CD4-positive, alpha-beta T cell (primary cell): ENCODE data around the gene WIPF1. TPM values are rescaled to one million over a fixed set of nuclear protein-coding genes. Genes with fewer than 3 reads are reported as not detected.

Experiments used
- ATAC-seq: fragments of 200-7000 bp; cut with Tn5 transposase; one replicate; pipeline ENCODE4 v1.10.0; 2022; ENCODE audit warnings: mild to moderate bottlenecking; ENCODE audit not compliant: poor library complexity
- CTCF ChIA-PET: fragments of 350-600 bp; sonication (Branson Sonifier 250); formaldehyde crosslinking; loops from one replicate; lab custom pipeline; 2021; ENCODE audit warnings: antibody characterized with exemption, inconsistent platforms; lab: Charles Lee
- POLR2A ChIA-PET: fragments of 350-600 bp; sonication (Branson Sonifier 250); formaldehyde crosslinking; loops from one replicate; lab custom pipeline; 2021; ENCODE audit warnings: antibody characterized with exemption, inconsistent platforms; lab: Charles Lee
- DNase-seq, 14 experiments: peaks; one replicate each; pipeline ENCODE4 v3.0.0-alpha.2; 2013 to 2020; ENCODE audit warnings: mixed read lengths in 2 of 14
- H3K27ac ChIP-seq, 2 donors: one replicate each; pipeline versions ENCODE4 v1.5.1 to v1.7.0; 2013; ENCODE audit warnings: low read length in 2 of 2, low read depth in 1 of 2, mild to moderate bottlenecking in 1 of 2
- H3K27me3 ChIP-seq, 2 experiments: 1 replicate in 1 of 2; 2 replicates in 1 of 2; pipeline versions ENCODE4 v1.6.1 to v1.7.0; 2013; ENCODE audit warnings: low read length in 2 of 2, control low read depth in 1 of 2, mild to moderate bottlenecking in 1 of 2, moderate library complexity in 1 of 2; ENCODE audit not compliant: insufficient read depth in 2 of 2, control insufficient read depth in 1 of 2
- H3K36me3 ChIP-seq: one replicate; pipeline ENCODE4 v1.6.1; 2013; ENCODE audit warnings: low read length, control low read depth; ENCODE audit not compliant: insufficient read depth
- H3K4me1 ChIP-seq: one replicate; pipeline ENCODE4 v1.6.1; 2013; ENCODE audit warnings: low read length, control low read depth; ENCODE audit not compliant: insufficient read depth
- H3K4me3 ChIP-seq: one replicate; pipeline ENCODE4 v1.5.1; 2013; ENCODE audit warnings: mild to moderate bottlenecking, low read length, moderate library complexity
- H3K9me3 ChIP-seq, 2 experiments: 1 replicate in 1 of 2; 2 replicates in 1 of 2; pipeline versions ENCODE4 v1.6.1 to v1.7.0; 2013; ENCODE audit warnings: low read length in 2 of 2, mild to moderate bottlenecking in 2 of 2, control low read depth in 1 of 2, moderate library complexity in 1 of 2; ENCODE audit not compliant: control insufficient read depth in 1 of 2, insufficient read depth in 1 of 2
- H3K27ac Mint-ChIP-seq: one replicate; pipeline ENCODE4 v1.8.0; 2020; ENCODE audit warnings: mixed read lengths
- H3K27me3 Mint-ChIP-seq: one replicate; pipeline ENCODE4 v1.8.0; 2021; ENCODE audit warnings: mixed read lengths
- H3K36me3 Mint-ChIP-seq: one replicate; pipeline ENCODE4 v1.8.0; 2021; ENCODE audit warnings: low read depth, mixed read lengths
- H3K4me1 Mint-ChIP-seq: one replicate; pipeline ENCODE4 v1.8.0; 2021; ENCODE audit warnings: low read depth, mixed read lengths
- H3K4me3 Mint-ChIP-seq: one replicate; pipeline ENCODE4 v1.8.0; 2020; ENCODE audit warnings: mild to moderate bottlenecking, mixed read lengths
- H3K9me3 Mint-ChIP-seq: one replicate; pipeline ENCODE4 v1.8.0; 2020; ENCODE audit warnings: mixed read lengths
- CTCF ChIP-seq: fragments of 200-600 bp; IDR thresholded peaks from one replicate; pipeline ENCODE4 v1.8.0; 2022; ENCODE audit warnings: antibody characterized with exemption, mild to moderate bottlenecking
- intact Hi-C, 2 experiments: fragments of 100-400 bp; cut with DNase I in 1 of 2; cut with micrococcal nuclease in 1 of 2; formaldehyde crosslinking; loops; one replicate each; pipeline versions ENCODE4 v1.15.1 to v1.9.0; 2023 to 2025; cut with DNase I, micrococcal nuclease
- total RNA-seq, 174 experiments: library from RNA in 2 of 174; stranded (reverse) in 2 of 174; gene quantifications; one replicate each; pipeline ENCODE4 v1.2.3 and lab custom pipeline; 2021 to 2026

WIPF1 gene
- total RNA-seq, 2 experiments from 2014 or later = 237 to 264 TPM

- H3K36me3 Mint-ChIP-seq = peaks cover 17% of the 10 kb centered on the region
- TF ChIP-seq CTCF = peak; percentile 84
- ChIA-PET CTCF (interaction anchor here (0.5 to 15.8 kb wide), 19 partner anchors 9 to 140 kb away, joined by 3 to 243 read pairs (median 4); no protein-coding TSS in a partner anchor), POLR2A (interaction anchor here (0.6 to 3.3 kb wide), 14 partner anchors 9 to 140 kb away, joined by 3 to 30 read pairs (median 3); no protein-coding TSS in a partner anchor)
- peak overlapping the region; percentile 28 for H3K4me3 Mint-ChIP-seq
- Histone ChIP-seq H3K9me3 (no peaks in the 10 kb centered on the region), H3K4me1 (peaks cover 69% of the 10 kb centered on the region), H3K27me3 (no peaks in the 10 kb centered on the region), H3K36me3 (peaks cover 15% of the 10 kb centered on the region), H3K27ac (no peak overlapping the region), H3K4me3 (no peak overlapping the region)
- H3K9me3 Mint-ChIP-seq = no peaks in the 10 kb centered on the region
- ATAC-seq (peak; percentile 66), DNase-seq (peak in 12 of 14 experiments; percentile 19 to 85 (median 50))
- H3K4me1 Mint-ChIP-seq = peaks cover 85% of the 10 kb centered on the region
- no peaks in the 10 kb centered on the region for H3K27me3 Mint-ChIP-seq
- H3K27ac Mint-ChIP-seq = peak overlapping the region; percentile 95
- intact Hi-C loops = loop anchor here (1.0 to 10.0 kb wide), 5 partner anchors 10 to 138 kb away; no protein-coding TSS in a partner anchor
Measured at GRCh38 chr2:174603280-174603679, 5.7 kb upstream of the WIPF1 start.

DNA sequence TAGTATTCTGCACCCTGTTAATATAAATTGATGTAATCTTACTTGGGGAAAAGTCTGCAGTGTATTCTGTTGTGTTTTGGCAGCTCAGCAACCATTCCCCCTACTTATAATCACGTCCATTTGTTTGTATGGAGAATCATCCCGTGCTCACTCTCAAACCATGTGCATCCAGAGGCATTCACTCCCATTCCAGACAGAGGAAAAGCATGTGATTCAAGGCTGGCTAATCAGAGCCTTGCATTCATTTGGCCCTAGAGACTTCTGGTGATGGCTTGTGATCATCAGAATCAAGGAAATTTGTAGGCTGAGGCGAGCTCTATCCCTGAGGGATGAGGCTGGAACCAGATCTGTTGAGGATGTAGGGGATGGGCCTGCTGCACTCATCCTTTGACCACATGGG is 5.1 kb upstream of the WIPF1 start:
- Histone ChIP-seq H3K27ac (no peak overlapping the region), H3K36me3 (peaks cover 15% of the 10 kb centered on the region), H3K27me3 (no peaks in the 10 kb centered on the region), H3K4me3 (no peak overlapping the region), H3K9me3 (no peaks in the 10 kb centered on the region), H3K4me1 (peaks cover 68% of the 10 kb centered on the region)
- ATAC-seq (no peak), DNase-seq (no peak)
- H3K27me3 Mint-ChIP-seq = no peaks in the 10 kb centered on the region
- peak overlapping the region; percentile 95 for H3K27ac Mint-ChIP-seq
- CTCF ChIA-PET = interaction anchor here (0.5 to 15.8 kb wide), 20 partner anchors 8 to 140 kb away, joined by 3 to 243 read pairs (median 4); no protein-coding TSS in a partner anchor
- intact Hi-C loops = loop anchor here (1.0 to 10.0 kb wide), 5 partner anchors 9 to 138 kb away; no protein-coding TSS in a partner anchor
- POLR2A ChIA-PET = interaction anchor here (0.6 to 3.3 kb wide), 14 partner anchors 9 to 140 kb away, joined by 3 to 30 read pairs (median 3); no protein-coding TSS in a partner anchor
- no peaks in the 10 kb centered on the region for H3K9me3 Mint-ChIP-seq
- peaks cover 84% of the 10 kb centered on the region for H3K4me1 Mint-ChIP-seq
- peak overlapping the region; percentile 28 for H3K4me3 Mint-ChIP-seq
- no peak for TF ChIP-seq CTCF
- H3K36me3 Mint-ChIP-seq = peaks cover 20% of the 10 kb centered on the region

GRCh38 chr2:174600349-174600748 is 2.7 kb upstream of the WIPF1 start:
- Histone ChIP-seq H3K4me1 (peaks cover 52% of the 10 kb centered on the region), H3K36me3 (peaks cover 14% of the 10 kb centered on the region), H3K9me3 (no peaks in the 10 kb centered on the region), H3K27ac (peak overlapping the region; percentile 86 to 91), H3K4me3 (no peak overlapping the region), H3K27me3 (no peaks in the 10 kb centered on the region)
- Mint-ChIP-seq H3K27ac (peak overlapping the region; percentile 95), H3K27me3 (no peaks in the 10 kb centered on the region), H3K36me3 (peaks cover 38% of the 10 kb centered on the region), H3K4me3 (peak overlapping the region; percentile 90), H3K4me1 (peaks cover 65% of the 10 kb centered on the region), H3K9me3 (no peaks in the 10 kb centered on the region)
- DNase-seq (peak in 4 of 14 experiments; percentile 45 to 75 (median 58)), ATAC-seq (peak; percentile 25)
- intact Hi-C loops = loop anchor here (5.0 to 10.0 kb wide), 2 partner anchors 118 to 136 kb away; no protein-coding TSS in a partner anchor
- no peak for TF ChIP-seq CTCF
- CTCF ChIA-PET = interaction anchor here (0.7 to 15.8 kb wide), 5 partner anchors 9 to 137 kb away, joined by 3 to 243 read pairs (median 7); no protein-coding TSS in a partner anchor
- POLR2A ChIA-PET = interaction anchor here (0.8 to 1.9 kb wide), 8 partner anchors 9 to 87 kb away, joined by 3 to 8 read pairs (median 4); no protein-coding TSS in a partner anchor
